Measurements from ENCODE around the gene ZFP1. TPM values are rescaled to one million over a fixed set of nuclear protein-coding genes. Genes with fewer than 3 reads are reported as not detected.
A peak's percentile ranks its signal among the peaks of the same experiment; 100 is the strongest.

Gene ZFP1
- total RNA-seq: 10 to 100 TPM in 1 of 6 donors, 1 to 10 TPM in 5; 4.2 to 10.8 (median 7.0) TPM

DNA sequence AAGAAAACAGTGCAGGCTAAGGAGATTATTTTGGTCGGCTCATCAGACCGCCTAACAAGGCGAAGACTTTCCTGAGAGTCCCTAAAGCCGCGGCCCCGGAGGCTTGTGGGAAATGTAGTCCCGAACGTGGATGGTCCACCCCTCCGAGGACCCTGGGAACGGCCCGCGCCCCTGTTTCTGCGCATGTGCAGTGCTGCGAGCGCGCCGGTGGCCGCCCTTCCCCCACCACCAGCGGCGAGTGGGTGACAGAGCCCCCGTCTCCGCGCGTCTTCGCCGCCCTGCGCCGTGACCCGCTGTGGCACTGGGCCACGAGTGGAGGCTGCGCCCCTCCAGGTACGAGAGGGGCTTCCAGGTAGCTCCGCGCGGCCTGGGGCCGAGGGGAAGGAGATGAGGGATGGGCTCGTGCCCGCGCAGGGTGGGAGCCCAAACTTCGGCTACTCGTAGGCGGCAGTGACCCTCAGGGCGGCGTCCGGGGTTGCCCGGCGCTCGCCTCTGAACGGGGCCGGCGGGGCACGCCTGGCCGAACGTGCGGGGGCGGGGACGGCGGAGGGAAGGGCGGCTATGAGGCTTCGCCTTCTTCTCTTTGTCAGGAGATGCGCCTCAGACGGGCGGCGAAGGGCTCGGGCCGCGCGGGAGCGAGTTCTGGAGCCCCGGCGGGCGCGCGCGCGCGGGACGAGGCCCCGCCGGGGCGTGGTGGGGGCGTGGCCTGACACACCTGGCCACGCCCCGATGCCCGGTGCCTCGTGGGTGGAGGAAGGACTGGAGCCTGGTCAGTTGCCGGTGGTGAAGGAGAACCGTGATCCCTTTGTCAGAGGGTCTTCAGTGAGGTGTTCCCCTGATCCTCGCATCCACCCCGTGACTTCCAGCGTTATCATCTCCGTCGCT lies at the start of gene ZFP1:
Gene ZFP1 (plus strand): TSS at position 214 of the 885 bp plus-strand sequence. CDS start 4,428 bp downstream, outside the sequence.
- no peaks in the 10 kb centered on the region for H3K27me3 ChIP-seq
- TF ChIP-seq EP300 (IDR thresholded peaks at IDR 0.05): no peak
- TF ChIP-seq, protein P1, sequence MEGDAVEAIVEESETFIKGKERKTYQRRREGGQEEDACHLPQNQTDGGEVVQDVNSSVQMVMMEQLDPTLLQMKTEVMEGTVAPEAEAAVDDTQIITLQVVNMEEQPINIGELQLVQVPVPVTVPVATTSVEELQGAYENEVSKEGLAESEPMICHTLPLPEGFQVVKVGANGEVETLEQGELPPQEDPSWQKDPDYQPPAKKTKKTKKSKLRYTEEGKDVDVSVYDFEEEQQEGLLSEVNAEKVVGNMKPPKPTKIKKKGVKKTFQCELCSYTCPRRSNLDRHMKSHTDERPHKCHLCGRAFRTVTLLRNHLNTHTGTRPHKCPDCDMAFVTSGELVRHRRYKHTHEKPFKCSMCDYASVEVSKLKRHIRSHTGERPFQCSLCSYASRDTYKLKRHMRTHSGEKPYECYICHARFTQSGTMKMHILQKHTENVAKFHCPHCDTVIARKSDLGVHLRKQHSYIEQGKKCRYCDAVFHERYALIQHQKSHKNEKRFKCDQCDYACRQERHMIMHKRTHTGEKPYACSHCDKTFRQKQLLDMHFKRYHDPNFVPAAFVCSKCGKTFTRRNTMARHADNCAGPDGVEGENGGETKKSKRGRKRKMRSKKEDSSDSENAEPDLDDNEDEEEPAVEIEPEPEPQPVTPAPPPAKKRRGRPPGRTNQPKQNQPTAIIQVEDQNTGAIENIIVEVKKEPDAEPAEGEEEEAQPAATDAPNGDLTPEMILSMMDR (IDR thresholded peaks at IDR 0.05): peak in 2 of 6 experiments; percentile 15 to 28
- TF ChIP-seq POLR2AphosphoS5 (IDR thresholded peaks at IDR 0.05): peak; percentile 74 to 85
- TF ChIP-seq POLR2A (IDR thresholded peaks at IDR 0.05): peak in 3 of 4 donors; percentile 40 to 74 (median 46)
- peaks cover 5 to 10% (median 7%) of the 10 kb centered on the region in 4 donors for H3K9me3 ChIP-seq
- ATAC-seq (ENCODE audit: low FRiP score in 2 of 2) (peak; percentile 97 to 99), DNase-seq (peak; percentile 96 to 98)
- H3K36me3 ChIP-seq: peaks cover 0 to 5% (median 1%) of the 10 kb centered on the region in 4 donors
- peak within 1 kb of the TSS; percentile 90 to 96 (median 94) for H3K27ac ChIP-seq
- peak within 1 kb of the TSS; percentile 66 to 99 (median 90) for H3K4me3 ChIP-seq
- peaks cover 0 to 10% (median 6%) of the 10 kb centered on the region in 4 donors for H3K4me1 ChIP-seq
- WGBS, 2 donors: 0% methylated on average over 37 to 39 of the region's 93 CpGs

DNA sequence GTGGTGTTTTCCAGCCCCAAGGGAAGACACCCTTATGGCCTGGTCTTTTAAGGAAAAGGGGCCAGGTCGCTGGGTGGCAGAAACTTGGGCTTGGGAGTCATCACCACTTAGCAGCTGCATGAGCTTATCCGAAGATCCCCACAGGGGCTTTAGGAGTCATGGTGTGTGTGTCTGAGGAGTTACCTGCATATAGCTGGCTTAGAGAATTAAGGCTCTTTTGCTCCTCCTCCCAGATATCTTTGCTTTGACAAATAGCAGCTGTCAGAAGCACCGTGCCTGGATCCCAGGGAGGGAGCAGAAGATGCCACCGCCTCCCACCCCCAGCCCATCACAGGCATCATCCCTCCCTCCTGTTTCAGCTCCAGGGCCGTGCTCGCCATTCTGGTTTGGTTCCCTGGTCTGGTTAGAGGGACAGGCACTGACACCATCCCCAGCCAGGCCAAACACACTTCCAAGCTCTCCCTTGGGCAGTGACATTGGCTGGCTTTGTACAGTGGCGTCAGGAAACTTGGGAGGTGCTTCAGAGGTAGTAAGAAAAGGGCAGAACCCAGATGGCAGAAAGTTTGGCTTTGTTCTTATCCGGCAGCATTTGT lies 49.2 kb upstream of the ZFP1 start:
- ATAC-seq (ENCODE audit: low FRiP score in 2 of 2) (no peak), DNase-seq (no peak)
- WGBS, 2 donors: 57 to 82% methylated on average over 3 to 8 of the region's 8 CpGs
- H3K27me3 ChIP-seq: no peaks in the 10 kb centered on the region
- TF ChIP-seq, protein P1 (IDR thresholded peaks at IDR 0.05): no peak
- no peak for TF ChIP-seq POLR2AphosphoS5 (IDR thresholded peaks at IDR 0.05)
- TF ChIP-seq EP300 (IDR thresholded peaks at IDR 0.05): no peak
- no peak for TF ChIP-seq POLR2A (IDR thresholded peaks at IDR 0.05)
- peaks cover 0 to 6% (median 0%) of the 10 kb centered on the region in 4 donors for H3K36me3 ChIP-seq
- peaks cover 30 to 47% (median 42%) of the 10 kb centered on the region in 4 donors for H3K4me1 ChIP-seq
- H3K4me3 ChIP-seq: no peak overlapping the region
- peak overlapping the region; percentile 46 to 84 (median 70) for H3K27ac ChIP-seq
- no peaks in the 10 kb centered on the region for H3K9me3 ChIP-seq

- Histone ChIP-seq H3K27me3 (no peaks in the 10 kb centered on the region), H3K4me3 (no peak overlapping the region), H3K27ac (peak overlapping the region; percentile 46 to 84 (median 70)), H3K4me1 (peaks cover 37 to 54% (median 50%) of the 10 kb centered on the region in 4 donors), H3K9me3 (no peaks in the 10 kb centered on the region), H3K36me3 (peaks cover 0 to 3% (median 0%) of the 10 kb centered on the region in 4 donors)
- ATAC-seq (ENCODE audit: low FRiP score in 2 of 2): peak in 1 of 2 donors; percentile 56
- 51 to 57% methylated on average over 11 to 16 of the region's 16 CpGs for WGBS, 2 donors
- DNase-seq: peak in 1 of 2 donors; percentile 57
- TF ChIP-seq POLR2AphosphoS5 (IDR thresholded peaks at IDR 0.05) (peak in 1 of 2 donors; percentile 47), POLR2A (IDR thresholded peaks at IDR 0.05) (no peak), EP300 (IDR thresholded peaks at IDR 0.05) (no peak)
- TF ChIP-seq, protein P1 (IDR thresholded peaks at IDR 0.05): peak in 3 of 6 experiments; percentile 8 to 16 (median 10)
Observed at GRCh38 chr16:75099738-75100602, 48.4 kb upstream of the ZFP1 start.

DNA sequence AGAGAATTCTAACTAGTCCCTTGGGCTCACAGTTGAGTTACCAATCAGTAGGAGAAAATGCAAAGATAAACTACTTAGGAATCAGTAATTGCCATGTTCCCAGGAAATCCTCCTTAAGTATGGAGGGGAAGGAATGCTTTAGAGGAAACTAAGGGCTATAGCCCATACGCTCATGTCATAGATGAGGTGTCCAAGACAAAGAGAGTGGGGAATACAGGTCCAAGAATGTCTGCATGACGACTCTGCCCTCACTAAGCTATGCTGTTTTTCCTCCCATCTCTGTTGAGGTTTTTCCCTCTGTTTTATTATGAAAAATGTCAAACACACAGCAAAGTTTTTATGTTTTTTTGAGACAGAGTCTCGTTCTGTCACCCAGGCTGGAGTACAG lies 47.7 kb upstream of the ZFP1 start:
- Histone ChIP-seq H3K4me1 (peaks cover 44 to 58% (median 56%) of the 10 kb centered on the region in 4 donors), H3K27ac (peak overlapping the region in 3 of 4 donors; percentile 64 to 84 (median 77)), H3K27me3 (no peaks in the 10 kb centered on the region), H3K4me3 (no peak overlapping the region), H3K9me3 (no peaks in the 10 kb centered on the region), H3K36me3 (no peaks in the 10 kb centered on the region)
- no peak for ATAC-seq (ENCODE audit: low FRiP score in 2 of 2)
- TF ChIP-seq, protein P1 (IDR thresholded peaks at IDR 0.05): no peak
- no peak for TF ChIP-seq POLR2A (IDR thresholded peaks at IDR 0.05)
- no peak for DNase-seq
- 83 to 92% methylated on average over 3 of the region's 3 CpGs for WGBS, 2 donors

Measured in upper lobe of left lung (tissue), 6 donors.